ENCODE data around the gene MAPT. TPM values are rescaled to one million over a fixed set of nuclear protein-coding genes. Genes with fewer than 3 reads are reported as not detected.
"Not testable (repeated sequence)": the region's sequence is repeated elsewhere in the genome, so short reads cannot be mapped to it uniquely, and the experiment has no call there.

Gene MAPT
- total and polyA plus RNA-seq, 9 donors: 3.8 to 8.8 (median 5.8) TPM

DNA sequence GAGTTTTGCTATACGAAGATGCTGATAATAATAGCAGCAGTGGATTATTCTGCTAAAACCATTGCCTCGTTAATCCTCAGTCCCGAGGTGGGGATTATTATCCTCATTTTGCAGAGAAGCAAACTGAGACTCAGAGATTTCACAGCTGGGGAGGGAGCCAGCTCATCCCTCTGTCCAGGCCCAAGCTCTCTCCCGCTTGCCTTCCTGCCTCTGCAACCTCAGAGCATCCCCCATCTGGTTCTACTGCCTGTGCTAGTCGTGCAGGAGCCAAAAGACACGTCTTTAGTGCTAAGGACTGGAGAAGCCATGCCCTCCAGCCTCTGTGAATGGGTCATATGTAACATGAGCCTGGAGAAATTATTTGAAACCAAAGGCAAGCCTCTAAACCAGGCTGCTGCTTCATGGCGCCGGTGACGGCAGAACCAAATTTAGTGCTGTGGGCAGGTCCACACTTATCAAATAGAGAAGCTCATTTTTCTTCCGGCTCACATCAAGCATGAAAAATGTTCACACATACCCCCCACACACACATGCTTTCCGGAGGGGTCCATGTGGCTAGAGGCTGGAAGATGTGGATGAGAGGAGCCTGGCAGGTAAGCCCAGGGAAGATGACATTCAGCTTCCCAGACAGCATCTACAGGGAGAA is 13.5 kb downstream of the MAPT start:
- H3K27ac ChIP-seq (ENCODE audit: low read length): peak overlapping the region; percentile 20
- H3K9me3 ChIP-seq (replicated peaks; ENCODE audit: control insufficient read depth, low read depth, low read length): no peaks in the 10 kb centered on the region
- DNase-seq: peak; percentile 55
- H3K4me3 ChIP-seq (ENCODE audit: low read length): no peak overlapping the region
- H3K27me3 ChIP-seq (ENCODE audit: control insufficient read depth, insufficient read depth, low read length): peaks cover 11% of the 10 kb centered on the region
- no peaks in the 10 kb centered on the region for H3K36me3 ChIP-seq (ENCODE audit: control insufficient read depth, insufficient read depth, low read length)
- WGBS (ENCODE audit: insufficient coverage): 14% methylated on average over 3 of the region's 11 CpGs
- H3K4me1 ChIP-seq (ENCODE audit: control insufficient read depth, insufficient read depth, low read length): peaks cover 37% of the 10 kb centered on the region

DNA sequence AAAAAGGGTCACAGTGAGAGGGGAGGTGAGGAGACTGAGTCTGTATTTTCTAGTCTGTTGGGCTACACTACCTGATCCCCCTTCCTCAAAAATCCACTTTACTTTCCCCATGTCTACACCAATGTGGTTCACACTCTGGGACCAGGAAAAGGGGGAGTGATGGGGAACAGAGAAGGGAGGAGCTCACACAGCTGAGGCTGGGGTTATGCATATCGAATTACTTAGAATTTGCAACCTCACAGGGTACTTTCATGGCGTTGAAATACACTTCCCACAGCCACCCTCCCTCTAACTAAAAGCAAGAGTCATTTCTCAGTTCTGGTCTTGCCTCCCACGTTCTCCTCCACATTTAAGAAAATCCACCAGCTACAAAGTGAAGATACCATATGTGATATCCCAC is 14.1 kb downstream of the MAPT start:
- DNase-seq: no peak
- Histone ChIP-seq H3K27me3 (ENCODE audit: control insufficient read depth, insufficient read depth, low read length) (peaks cover 9% of the 10 kb centered on the region), H3K4me1 (ENCODE audit: control insufficient read depth, insufficient read depth, low read length) (peaks cover 35% of the 10 kb centered on the region), H3K27ac (ENCODE audit: low read length) (no peak overlapping the region), H3K4me3 (ENCODE audit: low read length) (no peak overlapping the region), H3K9me3 (replicated peaks; ENCODE audit: control insufficient read depth, low read depth, low read length) (no peaks in the 10 kb centered on the region), H3K36me3 (ENCODE audit: control insufficient read depth, insufficient read depth, low read length) (no peaks in the 10 kb centered on the region)
- 20% methylated on average over 1 of the region's 3 CpGs for WGBS (ENCODE audit: insufficient coverage)

DNA sequence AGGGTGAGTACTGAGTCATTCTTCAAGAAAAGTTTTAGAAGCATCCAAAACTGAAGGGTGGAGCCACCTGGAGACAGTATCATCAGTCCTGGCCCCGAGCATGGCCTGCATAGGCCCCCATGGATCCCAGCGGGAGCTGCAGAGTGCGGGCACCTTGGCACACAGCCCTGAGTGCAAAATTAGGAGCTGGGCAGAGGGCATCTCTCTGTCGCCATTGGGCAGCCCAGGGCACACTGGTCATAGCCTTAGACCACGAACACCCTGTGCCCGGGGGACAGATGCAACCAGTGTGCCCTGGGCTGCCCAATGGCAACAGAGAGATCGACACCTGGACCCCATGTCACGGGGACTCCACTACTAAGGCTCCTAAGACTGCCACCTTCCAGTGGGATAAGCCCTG is 14.6 kb downstream of the MAPT start:
- Histone ChIP-seq H3K27ac (ENCODE audit: low read length) (no peak overlapping the region), H3K9me3 (replicated peaks; ENCODE audit: control insufficient read depth, low read depth, low read length) (no peaks in the 10 kb centered on the region), H3K4me1 (ENCODE audit: control insufficient read depth, insufficient read depth, low read length) (peaks cover 35% of the 10 kb centered on the region), H3K4me3 (ENCODE audit: low read length) (no peak overlapping the region), H3K36me3 (ENCODE audit: control insufficient read depth, insufficient read depth, low read length) (no peaks in the 10 kb centered on the region), H3K27me3 (ENCODE audit: control insufficient read depth, insufficient read depth, low read length) (peaks cover 11% of the 10 kb centered on the region)
- WGBS (ENCODE audit: insufficient coverage): 79% methylated on average over 8 of the region's 8 CpGs
- DNase-seq: no peak

DNA sequence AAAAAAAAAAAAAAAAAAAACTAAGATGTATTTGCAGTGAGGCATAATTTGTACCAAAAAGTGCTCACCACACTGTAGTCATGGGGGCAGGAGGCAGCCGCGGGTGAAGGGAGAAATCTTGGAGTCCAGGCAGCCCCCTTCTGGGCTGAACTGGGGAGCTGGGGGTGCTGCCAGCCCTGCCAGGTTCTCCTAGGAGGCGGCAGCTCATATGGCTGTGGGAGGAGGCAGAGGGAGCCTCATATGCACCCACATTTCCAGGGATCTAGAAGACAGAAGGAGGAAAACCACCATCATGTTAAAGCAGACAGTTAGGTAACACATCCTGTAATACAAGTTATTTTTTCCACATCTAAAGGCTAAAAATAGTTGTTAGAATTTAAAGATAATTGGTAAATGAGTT is 16.3 kb downstream of the MAPT start:
- H3K27me3 ChIP-seq (ENCODE audit: control insufficient read depth, insufficient read depth, low read length): peaks cover 14% of the 10 kb centered on the region
- no peaks in the 10 kb centered on the region for H3K9me3 ChIP-seq (replicated peaks; ENCODE audit: control insufficient read depth, low read depth, low read length)
- no CpG with 5 or more reads among the region's 3 CpGs for WGBS (ENCODE audit: insufficient coverage)
- H3K4me3 ChIP-seq (ENCODE audit: low read length): no peak overlapping the region
- H3K27ac ChIP-seq (ENCODE audit: low read length): no peak overlapping the region
- no peaks in the 10 kb centered on the region for H3K36me3 ChIP-seq (ENCODE audit: control insufficient read depth, insufficient read depth, low read length)
- peaks cover 28% of the 10 kb centered on the region for H3K4me1 ChIP-seq (ENCODE audit: control insufficient read depth, insufficient read depth, low read length)
- DNase-seq: no peak

DNA sequence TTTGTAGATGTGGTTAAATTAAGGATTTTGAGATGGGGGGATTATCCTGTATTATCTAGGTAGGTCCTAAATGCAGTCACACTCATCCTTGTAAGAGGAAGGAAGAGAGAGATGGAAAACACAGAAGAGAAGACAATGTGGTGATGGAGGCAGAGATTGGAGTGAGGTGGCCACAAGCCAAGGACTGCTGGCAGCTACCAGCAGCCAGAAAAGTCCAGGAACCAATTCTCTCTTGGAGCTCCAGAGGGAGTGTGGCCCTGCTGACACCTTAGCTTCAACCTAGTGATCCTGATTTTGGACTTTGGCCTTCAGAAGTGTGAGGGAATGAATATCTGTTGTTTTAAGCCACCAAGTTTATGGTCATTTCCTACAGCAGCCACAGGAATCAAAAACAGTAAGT is 18.0 kb downstream of the MAPT start:
- H3K36me3 ChIP-seq (ENCODE audit: control insufficient read depth, insufficient read depth, low read length): no peaks in the 10 kb centered on the region
- no peak overlapping the region for H3K4me3 ChIP-seq (ENCODE audit: low read length)

DNA sequence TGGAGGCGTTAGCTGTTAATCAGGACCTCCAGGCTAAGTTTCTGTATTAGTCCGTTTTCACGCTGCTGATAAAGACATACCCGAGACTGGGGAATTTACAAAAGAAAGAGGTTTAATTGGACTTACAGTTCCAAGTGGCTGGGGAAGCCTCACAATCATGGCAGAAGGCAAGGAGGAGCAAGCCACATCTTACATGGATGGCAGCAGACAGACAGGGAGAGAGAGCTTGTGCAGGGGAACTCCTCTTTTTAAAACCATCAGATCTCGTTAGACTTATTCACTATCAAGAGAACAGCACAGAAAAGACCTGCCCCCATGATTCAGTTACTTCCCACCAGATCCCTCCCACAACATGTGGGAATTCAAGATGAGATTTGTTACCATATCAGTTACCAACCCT is 18.7 kb downstream of the MAPT start:
- not testable (repeated sequence) for H3K27ac ChIP-seq (ENCODE audit: low read length); H3K36me3 ChIP-seq (ENCODE audit: control insufficient read depth, insufficient read depth, low read length); H3K4me1 ChIP-seq (ENCODE audit: control insufficient read depth, insufficient read depth, low read length); DNase-seq; H3K4me3 ChIP-seq (ENCODE audit: low read length); H3K9me3 ChIP-seq (replicated peaks; ENCODE audit: control insufficient read depth, low read depth, low read length)
- H3K27me3 ChIP-seq (ENCODE audit: control insufficient read depth, insufficient read depth, low read length): peaks cover 19% of the 10 kb centered on the region
- 97% methylated on average over 3 of the region's 5 CpGs for WGBS (ENCODE audit: insufficient coverage)

More for the DNA sequence above, 18.0 kb downstream of the MAPT start:
- Histone ChIP-seq H3K9me3 (replicated peaks; ENCODE audit: control insufficient read depth, low read depth, low read length) (no peaks in the 10 kb centered on the region), H3K4me1 (ENCODE audit: control insufficient read depth, insufficient read depth, low read length) (peaks cover 11% of the 10 kb centered on the region), H3K27ac (ENCODE audit: low read length) (no peak overlapping the region), H3K27me3 (ENCODE audit: control insufficient read depth, insufficient read depth, low read length) (peaks cover 18% of the 10 kb centered on the region)
- no peak for DNase-seq

DNA sequence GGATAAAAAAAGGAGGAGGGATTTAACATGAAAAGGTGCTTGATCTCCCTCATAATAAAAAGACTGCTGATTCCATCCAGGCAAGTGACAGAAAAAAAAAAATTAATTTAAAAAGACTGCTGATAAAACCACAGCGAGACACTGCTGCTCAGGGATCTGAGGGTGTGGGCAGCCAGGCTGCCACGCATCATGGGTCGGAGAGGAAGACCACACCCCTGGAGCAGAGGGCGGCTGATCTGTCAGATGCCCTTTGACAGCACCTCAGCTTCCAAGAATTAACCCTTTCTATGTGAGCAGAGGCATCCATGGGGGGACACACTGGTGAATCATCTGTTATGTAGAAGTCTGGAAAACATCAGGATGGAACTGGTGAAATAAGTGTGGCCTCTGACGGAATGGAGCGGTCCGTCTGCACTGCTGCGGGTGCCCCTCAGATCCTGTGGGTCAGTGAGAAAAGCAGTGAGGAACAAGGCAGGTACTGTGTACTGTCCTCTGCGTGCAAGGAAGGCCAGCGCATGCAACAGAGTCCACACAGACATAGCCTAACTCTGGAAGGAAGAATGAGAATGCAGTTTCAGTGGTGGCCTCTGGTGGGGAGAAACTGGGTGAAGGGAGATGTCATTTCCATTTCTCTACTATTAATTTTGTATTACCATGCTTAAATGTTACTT is 19.8 kb downstream of the MAPT start:
- Histone ChIP-seq H3K27me3 (ENCODE audit: control insufficient read depth, insufficient read depth, low read length) (peaks cover 19% of the 10 kb centered on the region), H3K9me3 (replicated peaks; ENCODE audit: control insufficient read depth, low read depth, low read length) (no peaks in the 10 kb centered on the region), H3K36me3 (ENCODE audit: control insufficient read depth, insufficient read depth, low read length) (no peaks in the 10 kb centered on the region), H3K4me1 (ENCODE audit: control insufficient read depth, insufficient read depth, low read length) (no peaks in the 10 kb centered on the region), H3K4me3 (ENCODE audit: low read length) (no peak overlapping the region), H3K27ac (ENCODE audit: low read length) (no peak overlapping the region)
- DNase-seq: no peak
- 47% methylated on average over 3 of the region's 10 CpGs for WGBS (ENCODE audit: insufficient coverage)

DNA sequence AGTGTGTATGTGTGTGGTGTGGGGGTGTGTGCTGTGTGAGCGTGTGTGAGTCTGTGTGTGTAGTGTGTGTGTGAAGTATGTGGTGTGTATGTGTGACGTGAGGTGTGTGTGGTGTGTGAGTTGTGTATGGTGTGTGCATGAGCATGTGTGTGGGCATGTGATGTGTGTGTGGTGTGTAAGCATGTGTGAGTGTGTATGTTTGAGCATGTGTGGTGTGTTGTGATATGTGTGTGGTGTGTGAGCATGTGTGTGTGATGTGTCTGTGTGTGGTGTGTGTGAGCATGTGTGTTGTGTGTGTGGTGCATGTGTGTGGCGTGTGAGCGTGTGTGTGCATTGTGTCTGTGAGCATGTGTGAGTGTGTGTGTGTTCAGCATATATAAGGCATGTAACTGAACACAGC is 20.9 kb downstream of the MAPT start:
- 90% methylated on average over 4 of the region's 4 CpGs for WGBS (ENCODE audit: insufficient coverage)
- DNase-seq: no peak
- Histone ChIP-seq H3K9me3 (replicated peaks; ENCODE audit: control insufficient read depth, low read depth, low read length) (no peaks in the 10 kb centered on the region), H3K27me3 (ENCODE audit: control insufficient read depth, insufficient read depth, low read length) (peaks cover 18% of the 10 kb centered on the region), H3K4me1 (ENCODE audit: control insufficient read depth, insufficient read depth, low read length) (no peaks in the 10 kb centered on the region), H3K36me3 (ENCODE audit: control insufficient read depth, insufficient read depth, low read length) (no peaks in the 10 kb centered on the region), H3K4me3 (ENCODE audit: low read length) (no peak overlapping the region), H3K27ac (ENCODE audit: low read length) (no peak overlapping the region)

DNA sequence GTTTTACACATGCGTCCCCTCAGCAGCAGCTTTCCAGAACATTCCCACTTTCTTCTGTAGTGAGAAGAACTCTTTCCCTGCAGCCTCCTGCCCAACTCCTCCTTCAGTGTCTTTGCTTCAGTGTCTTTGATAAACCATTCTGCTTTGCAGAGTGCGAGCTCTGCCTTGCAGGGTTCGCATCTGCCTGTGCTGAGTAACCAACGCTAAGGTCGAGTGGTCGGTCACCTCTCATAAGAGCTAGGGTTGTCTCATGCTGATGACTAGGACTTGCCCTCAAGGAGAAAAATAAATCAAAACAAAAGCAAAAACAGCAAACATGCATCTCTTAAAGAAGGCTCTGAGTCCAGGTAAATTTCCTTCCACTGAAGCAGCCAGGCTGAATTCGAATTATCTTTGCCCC is 22.7 kb downstream of the MAPT start:
- Histone ChIP-seq H3K9me3 (replicated peaks; ENCODE audit: control insufficient read depth, low read depth, low read length) (no peaks in the 10 kb centered on the region), H3K4me1 (ENCODE audit: control insufficient read depth, insufficient read depth, low read length) (no peaks in the 10 kb centered on the region), H3K27ac (ENCODE audit: low read length) (no peak overlapping the region), H3K4me3 (ENCODE audit: low read length) (no peak overlapping the region), H3K27me3 (ENCODE audit: control insufficient read depth, insufficient read depth, low read length) (peaks cover 20% of the 10 kb centered on the region), H3K36me3 (ENCODE audit: control insufficient read depth, insufficient read depth, low read length) (no peaks in the 10 kb centered on the region)
- no peak for DNase-seq
- 43% methylated on average over 3 of the region's 7 CpGs for WGBS (ENCODE audit: insufficient coverage)

DNA sequence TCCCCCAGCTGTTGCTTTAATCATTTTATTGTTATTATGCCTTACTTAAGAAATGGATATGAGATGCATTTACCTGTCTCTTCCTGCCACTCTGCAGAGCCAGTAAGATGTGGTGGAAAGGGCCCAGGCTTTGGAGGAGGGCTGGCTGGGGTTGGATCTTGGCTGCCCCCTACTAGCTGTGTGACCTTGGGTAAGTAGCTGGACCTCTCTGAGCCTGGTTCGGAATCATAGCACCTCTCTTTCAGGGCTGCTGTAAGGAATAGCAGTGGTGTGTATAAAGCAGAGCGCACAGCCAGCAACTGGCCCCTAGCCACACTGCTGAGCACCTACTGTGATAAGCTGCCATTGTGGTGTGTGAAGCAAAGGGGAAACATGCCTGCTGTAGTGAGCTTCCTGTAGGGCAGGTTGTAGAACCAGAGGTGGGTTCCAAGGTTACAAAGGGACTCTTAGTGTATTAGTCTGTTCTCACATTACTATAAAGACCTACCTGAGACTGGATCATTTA is 23.9 kb downstream of the MAPT start:
- WGBS (ENCODE audit: insufficient coverage): 100% methylated on average over 1 of the region's 2 CpGs
- Histone ChIP-seq H3K27me3 (ENCODE audit: control insufficient read depth, insufficient read depth, low read length) (peaks cover 26% of the 10 kb centered on the region), H3K27ac (ENCODE audit: low read length) (no peak overlapping the region), H3K4me3 (ENCODE audit: low read length) (no peak overlapping the region), H3K9me3 (replicated peaks; ENCODE audit: control insufficient read depth, low read depth, low read length) (no peaks in the 10 kb centered on the region), H3K36me3 (ENCODE audit: control insufficient read depth, insufficient read depth, low read length) (no peaks in the 10 kb centered on the region), H3K4me1 (ENCODE audit: control insufficient read depth, insufficient read depth, low read length) (no peaks in the 10 kb centered on the region)
- DNase-seq: no peak

Measured in muscle of leg (tissue), 11 donors.